ENCODE results near the gene DCUN1D4.
A peak's percentile ranks its signal among the peaks of the same experiment; 100 is the strongest.

The DCUN1D4 gene

GRCh38 chr4:51830156-51830720 is 12.7 kb upstream of the DCUN1D4 start:
- no peak overlapping the region for H3K27ac ChIP-seq (replicated peaks)
- TF ChIP-seq CTCF (IDR thresholded peaks at IDR 0.05; ENCODE audit: insufficient read depth, low read length) = no peak
- no peak for TF ChIP-seq SPI1 (IDR thresholded peaks at IDR 0.05; ENCODE audit: borderline replicate concordance, low read depth)
- no peak for TF ChIP-seq GABPA (IDR thresholded peaks at IDR 0.05; ENCODE audit: low read depth)
- TF ChIP-seq, protein P1, sequence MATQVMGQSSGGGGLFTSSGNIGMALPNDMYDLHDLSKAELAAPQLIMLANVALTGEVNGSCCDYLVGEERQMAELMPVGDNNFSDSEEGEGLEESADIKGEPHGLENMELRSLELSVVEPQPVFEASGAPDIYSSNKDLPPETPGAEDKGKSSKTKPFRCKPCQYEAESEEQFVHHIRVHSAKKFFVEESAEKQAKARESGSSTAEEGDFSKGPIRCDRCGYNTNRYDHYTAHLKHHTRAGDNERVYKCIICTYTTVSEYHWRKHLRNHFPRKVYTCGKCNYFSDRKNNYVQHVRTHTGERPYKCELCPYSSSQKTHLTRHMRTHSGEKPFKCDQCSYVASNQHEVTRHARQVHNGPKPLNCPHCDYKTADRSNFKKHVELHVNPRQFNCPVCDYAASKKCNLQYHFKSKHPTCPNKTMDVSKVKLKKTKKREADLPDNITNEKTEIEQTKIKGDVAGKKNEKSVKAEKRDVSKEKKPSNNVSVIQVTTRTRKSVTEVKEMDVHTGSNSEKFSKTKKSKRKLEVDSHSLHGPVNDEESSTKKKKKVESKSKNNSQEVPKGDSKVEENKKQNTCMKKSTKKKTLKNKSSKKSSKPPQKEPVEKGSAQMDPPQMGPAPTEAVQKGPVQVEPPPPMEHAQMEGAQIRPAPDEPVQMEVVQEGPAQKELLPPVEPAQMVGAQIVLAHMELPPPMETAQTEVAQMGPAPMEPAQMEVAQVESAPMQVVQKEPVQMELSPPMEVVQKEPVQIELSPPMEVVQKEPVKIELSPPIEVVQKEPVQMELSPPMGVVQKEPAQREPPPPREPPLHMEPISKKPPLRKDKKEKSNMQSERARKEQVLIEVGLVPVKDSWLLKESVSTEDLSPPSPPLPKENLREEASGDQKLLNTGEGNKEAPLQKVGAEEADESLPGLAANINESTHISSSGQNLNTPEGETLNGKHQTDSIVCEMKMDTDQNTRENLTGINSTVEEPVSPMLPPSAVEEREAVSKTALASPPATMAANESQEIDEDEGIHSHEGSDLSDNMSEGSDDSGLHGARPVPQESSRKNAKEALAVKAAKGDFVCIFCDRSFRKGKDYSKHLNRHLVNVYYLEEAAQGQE (IDR thresholded peaks at IDR 0.05; ENCODE audit: insufficient replicate concordance, low read depth) = no peak
- TF ChIP-seq POLR2AphosphoS5 (IDR thresholded peaks at IDR 0.05; ENCODE audit: low read depth) = no peak
- H3K27me3 ChIP-seq (ENCODE audit: insufficient read depth, poor library complexity, severe bottlenecking) = no peaks in the 10 kb centered on the region
- H3K4me3 ChIP-seq (replicated peaks; ENCODE audit: insufficient read depth, low read length) = no peak overlapping the region
- DNase-seq (ENCODE audit: low read depth in 1 of 2, low spot score in 1 of 2) = no peak

- no peak overlapping the region for H3K27ac ChIP-seq (replicated peaks)
- no peak overlapping the region for H3K4me3 ChIP-seq (replicated peaks; ENCODE audit: insufficient read depth, low read length)
- H3K27me3 ChIP-seq (ENCODE audit: insufficient read depth, poor library complexity, severe bottlenecking) = no peaks in the 10 kb centered on the region
- TF ChIP-seq, protein P1 (IDR thresholded peaks at IDR 0.05; ENCODE audit: insufficient replicate concordance, low read depth) = no peak
- TF ChIP-seq CTCF (IDR thresholded peaks at IDR 0.05; ENCODE audit: insufficient read depth, low read length) (peak; percentile 41), SPI1 (IDR thresholded peaks at IDR 0.05; ENCODE audit: borderline replicate concordance, low read depth) (no peak), POLR2AphosphoS5 (IDR thresholded peaks at IDR 0.05; ENCODE audit: low read depth) (no peak), GABPA (IDR thresholded peaks at IDR 0.05; ENCODE audit: low read depth) (no peak)
- DNase-seq (ENCODE audit: low read depth in 1 of 2, low spot score in 1 of 2) = peak in 1 of 2 experiments; percentile 58
Measured at GRCh38 chr4:51831133-51831532, 11.8 kb upstream of the DCUN1D4 start.

- TF ChIP-seq GABPA (IDR thresholded peaks at IDR 0.05; ENCODE audit: low read depth) (no peak), POLR2AphosphoS5 (IDR thresholded peaks at IDR 0.05; ENCODE audit: low read depth) (no peak), CTCF (IDR thresholded peaks at IDR 0.05; ENCODE audit: insufficient read depth, low read length) (no peak), SPI1 (IDR thresholded peaks at IDR 0.05; ENCODE audit: borderline replicate concordance, low read depth) (no peak)
- TF ChIP-seq, protein P1 (IDR thresholded peaks at IDR 0.05; ENCODE audit: insufficient replicate concordance, low read depth) = no peak
- DNase-seq (ENCODE audit: low read depth in 1 of 2, low spot score in 1 of 2) = no peak
- Histone ChIP-seq H3K27ac (replicated peaks) (no peak overlapping the region), H3K4me3 (replicated peaks; ENCODE audit: insufficient read depth, low read length) (no peak overlapping the region), H3K27me3 (ENCODE audit: insufficient read depth, poor library complexity, severe bottlenecking) (no peaks in the 10 kb centered on the region)
Measured at GRCh38 chr4:51833236-51833635, 9.7 kb upstream of the DCUN1D4 start.
